ENCODE results near the gene AREG. TPM values are rescaled to one million over a fixed set of nuclear protein-coding genes. Genes with fewer than 3 reads are reported as not detected.

The AREG gene
- total and polyA plus RNA-seq, 2 experiments from 2014 or later, result 128 to 129 TPM

GRCh38 chr4:74474345-74475090 is 29.6 kb downstream of the AREG start:
- DNase-seq (ENCODE audit: low spot score), result no peak
- WGBS (ENCODE audit: low lambda C conversion rate, missing lambda C conversion rate), result 77% methylated on average over 4 of the region's 4 CpGs
- Histone ChIP-seq H4K20me1 (ENCODE audit: insufficient read depth, poor library complexity, severe bottlenecking) (no peaks in the 10 kb centered on the region), H3K27me3 (no peaks in the 10 kb centered on the region), H3K36me3 (replicated peaks; ENCODE audit: insufficient read depth, low read depth) (no peaks in the 10 kb centered on the region), H3K9me2 (replicated peaks; ENCODE audit: insufficient read depth) (no peaks in the 10 kb centered on the region), H3K27ac (no peak overlapping the region), H3K79me2 (no peaks in the 10 kb centered on the region), H3K4me2 (no peak overlapping the region), H2AFZ (no peak overlapping the region), H3K4me1 (ENCODE audit: insufficient read depth) (peaks cover 6% of the 10 kb centered on the region), H3K9me3 (ENCODE audit: low read depth) (no peaks in the 10 kb centered on the region), H3K4me3 (no peak overlapping the region)
- TF ChIP-seq EZH2phosphoT487 (IDR thresholded peaks at IDR 0.05; ENCODE audit: low read depth, severe bottlenecking, unreplicated experiment), result no peak
- TF ChIP-seq CTCF (IDR thresholded peaks at IDR 0.05; ENCODE audit: poor library complexity), result no peak
- TF ChIP-seq EZH2 (IDR thresholded peaks at IDR 0.05; ENCODE audit: borderline replicate concordance), result no peak

GRCh38 chr4:74475091-74475800 is 30.3 kb downstream of the AREG start:
- no peak overlapping the region for H3K27ac ChIP-seq

GRCh38 chr4:74475946-74476345 is 31.0 kb downstream of the AREG start:
- no peak overlapping the region for H2AFZ ChIP-seq
- no peak overlapping the region for H3K4me3 ChIP-seq
- H3K9me2 ChIP-seq (replicated peaks; ENCODE audit: insufficient read depth), result no peaks in the 10 kb centered on the region
- H3K4me2 ChIP-seq, result no peak overlapping the region
- no peaks in the 10 kb centered on the region for H4K20me1 ChIP-seq (ENCODE audit: insufficient read depth, poor library complexity, severe bottlenecking)
- peaks cover 12% of the 10 kb centered on the region for H3K4me1 ChIP-seq (ENCODE audit: insufficient read depth)
- no peak overlapping the region for H3K27ac ChIP-seq
- no peaks in the 10 kb centered on the region for H3K27me3 ChIP-seq
- 82% methylated on average over 3 of the region's 3 CpGs for WGBS (ENCODE audit: low lambda C conversion rate, missing lambda C conversion rate)
- H3K36me3 ChIP-seq (replicated peaks; ENCODE audit: insufficient read depth, low read depth), result no peaks in the 10 kb centered on the region
- no peaks in the 10 kb centered on the region for H3K9me3 ChIP-seq (ENCODE audit: low read depth)
- DNase-seq (ENCODE audit: low spot score), result no peak
- H3K79me2 ChIP-seq, result no peaks in the 10 kb centered on the region
- TF ChIP-seq EZH2 (IDR thresholded peaks at IDR 0.05; ENCODE audit: borderline replicate concordance) (no peak), EZH2phosphoT487 (IDR thresholded peaks at IDR 0.05; ENCODE audit: low read depth, severe bottlenecking, unreplicated experiment) (no peak), CTCF (IDR thresholded peaks at IDR 0.05; ENCODE audit: poor library complexity) (no peak)

More at GRCh38 chr4:74475091-74475800, 30.3 kb downstream of the AREG start:
- DNase-seq (ENCODE audit: low spot score), result no peak
- Histone ChIP-seq H2AFZ (no peak overlapping the region), H3K4me1 (ENCODE audit: insufficient read depth) (peaks cover 12% of the 10 kb centered on the region), H3K36me3 (replicated peaks; ENCODE audit: insufficient read depth, low read depth) (no peaks in the 10 kb centered on the region), H4K20me1 (ENCODE audit: insufficient read depth, poor library complexity, severe bottlenecking) (no peaks in the 10 kb centered on the region), H3K79me2 (no peaks in the 10 kb centered on the region), H3K27me3 (no peaks in the 10 kb centered on the region), H3K4me3 (no peak overlapping the region), H3K4me2 (no peak overlapping the region), H3K9me2 (replicated peaks; ENCODE audit: insufficient read depth) (no peaks in the 10 kb centered on the region), H3K9me3 (ENCODE audit: low read depth) (no peaks in the 10 kb centered on the region)
- WGBS (ENCODE audit: low lambda C conversion rate, missing lambda C conversion rate), result 77% methylated on average over 2 of the region's 2 CpGs
- TF ChIP-seq EZH2 (IDR thresholded peaks at IDR 0.05; ENCODE audit: borderline replicate concordance) (no peak), CTCF (IDR thresholded peaks at IDR 0.05; ENCODE audit: poor library complexity) (no peak), EZH2phosphoT487 (IDR thresholded peaks at IDR 0.05; ENCODE audit: low read depth, severe bottlenecking, unreplicated experiment) (no peak)
